NCI-H1694 (cell line): Measurements from ENCODE around the gene DOK7.

Experiments
- DNase-seq: peaks from one replicate; lab custom pipeline; 2025; lab: John Stamatoyannopoulos, UW

DOK7 gene

DNA sequence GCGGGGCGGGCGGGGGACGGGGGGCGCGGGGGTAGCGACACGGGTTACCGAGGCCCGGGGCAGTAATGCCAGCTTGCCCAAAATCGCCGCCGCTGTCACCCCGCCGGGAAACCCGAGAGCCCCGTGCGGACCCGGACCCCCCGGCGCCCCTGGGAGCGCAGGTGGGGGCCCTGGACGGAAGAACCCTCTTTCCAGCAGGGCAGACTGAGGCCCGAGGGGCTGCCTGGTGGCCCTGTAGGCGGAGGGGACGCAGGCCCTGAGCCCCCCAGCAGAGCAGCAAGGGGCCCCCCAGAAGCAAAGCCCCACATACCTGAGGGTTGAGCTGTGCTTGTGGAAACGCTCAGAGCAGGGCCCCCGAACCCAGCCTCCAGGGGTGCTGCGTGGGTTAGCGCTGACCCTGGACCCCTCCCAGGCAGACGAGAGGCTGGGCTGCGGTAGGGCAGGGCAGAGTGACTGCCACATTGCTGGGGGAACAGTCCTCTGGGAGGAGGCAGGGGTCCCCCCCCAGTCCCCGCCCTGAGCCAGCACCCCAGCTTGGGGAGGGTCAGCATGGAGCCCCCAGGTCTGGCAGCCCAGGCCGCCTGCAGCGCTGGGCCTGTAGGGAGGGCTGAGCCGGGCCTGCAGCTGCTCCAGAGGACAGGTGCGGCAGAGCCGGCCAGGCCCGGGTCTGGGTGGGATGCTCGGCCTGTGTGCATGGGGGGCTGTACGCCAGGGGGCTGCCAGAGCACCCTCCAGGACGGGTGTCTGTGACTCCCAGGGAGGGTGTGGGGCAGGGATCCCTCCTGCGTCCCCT is 646 bp downstream of the DOK7 start:
- DNase-seq = no peak

DNA sequence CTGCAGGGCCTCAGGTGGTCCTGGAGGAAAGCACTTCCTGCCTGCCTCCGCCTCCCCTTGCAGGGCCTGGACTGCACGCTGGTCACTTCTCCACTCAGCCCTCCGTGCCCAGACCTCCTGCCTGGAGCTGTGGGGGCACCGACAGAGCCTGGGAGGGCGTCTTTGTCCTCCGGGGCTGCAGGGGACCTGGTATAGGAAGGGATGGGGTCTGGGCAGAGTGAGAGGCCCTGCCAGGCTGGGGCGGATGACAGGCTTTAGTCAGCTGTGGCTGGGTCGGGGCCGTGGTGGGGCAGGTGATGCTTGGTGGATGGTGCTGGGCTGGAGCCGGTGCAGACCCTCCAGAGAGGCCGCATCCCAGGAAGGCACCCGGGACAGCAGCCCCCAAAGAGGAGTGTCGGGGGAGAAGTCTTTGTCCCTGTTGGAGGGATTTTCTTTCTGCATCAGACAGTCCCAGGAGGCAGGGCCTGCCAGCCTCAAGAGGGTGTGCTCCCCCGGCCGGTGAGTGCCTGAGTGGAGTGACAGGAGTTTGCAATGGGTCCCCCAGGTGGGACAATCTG is 1.3 kb downstream of the DOK7 start:
- no peak for DNase-seq

DNA sequence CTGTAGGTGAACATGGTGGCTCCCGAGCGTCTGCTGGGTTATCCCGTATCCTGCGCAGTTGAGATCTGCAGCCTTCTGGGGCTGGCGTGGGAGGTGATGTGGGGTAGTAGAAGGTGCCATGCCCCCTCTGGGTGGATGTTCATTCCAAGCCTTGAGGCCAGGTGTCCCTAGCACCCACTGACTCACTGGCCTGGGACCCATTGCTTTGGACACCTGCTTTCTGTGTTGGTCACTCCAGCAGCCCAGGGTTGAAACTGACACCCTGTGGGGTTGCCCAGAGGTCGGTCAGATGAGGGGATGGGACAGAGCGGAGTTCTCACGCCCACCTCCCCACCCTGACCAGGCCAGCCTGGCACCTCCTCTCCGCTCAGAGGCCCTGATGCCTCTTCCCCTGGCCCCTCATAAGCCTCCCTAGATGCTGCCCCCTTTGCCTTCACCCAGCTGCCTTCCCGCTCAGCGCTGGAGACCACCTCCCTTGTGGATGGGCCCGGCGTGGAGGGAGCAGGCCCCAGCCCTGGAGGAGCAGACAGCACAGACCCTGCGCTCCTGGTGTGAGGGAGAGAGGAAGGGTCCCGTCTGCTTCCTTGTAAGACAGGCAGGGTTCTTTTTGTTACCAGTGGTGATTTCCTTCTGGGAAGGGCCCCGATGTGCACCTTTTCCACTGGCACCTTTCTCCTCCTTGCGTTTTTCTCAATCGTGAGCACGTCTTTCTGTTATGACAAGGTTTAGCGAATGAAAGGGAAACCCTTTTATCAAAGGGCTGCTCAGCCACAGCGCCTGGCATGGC is 2.0 kb downstream of the DOK7 start:
- DNase-seq = no peak

DNA sequence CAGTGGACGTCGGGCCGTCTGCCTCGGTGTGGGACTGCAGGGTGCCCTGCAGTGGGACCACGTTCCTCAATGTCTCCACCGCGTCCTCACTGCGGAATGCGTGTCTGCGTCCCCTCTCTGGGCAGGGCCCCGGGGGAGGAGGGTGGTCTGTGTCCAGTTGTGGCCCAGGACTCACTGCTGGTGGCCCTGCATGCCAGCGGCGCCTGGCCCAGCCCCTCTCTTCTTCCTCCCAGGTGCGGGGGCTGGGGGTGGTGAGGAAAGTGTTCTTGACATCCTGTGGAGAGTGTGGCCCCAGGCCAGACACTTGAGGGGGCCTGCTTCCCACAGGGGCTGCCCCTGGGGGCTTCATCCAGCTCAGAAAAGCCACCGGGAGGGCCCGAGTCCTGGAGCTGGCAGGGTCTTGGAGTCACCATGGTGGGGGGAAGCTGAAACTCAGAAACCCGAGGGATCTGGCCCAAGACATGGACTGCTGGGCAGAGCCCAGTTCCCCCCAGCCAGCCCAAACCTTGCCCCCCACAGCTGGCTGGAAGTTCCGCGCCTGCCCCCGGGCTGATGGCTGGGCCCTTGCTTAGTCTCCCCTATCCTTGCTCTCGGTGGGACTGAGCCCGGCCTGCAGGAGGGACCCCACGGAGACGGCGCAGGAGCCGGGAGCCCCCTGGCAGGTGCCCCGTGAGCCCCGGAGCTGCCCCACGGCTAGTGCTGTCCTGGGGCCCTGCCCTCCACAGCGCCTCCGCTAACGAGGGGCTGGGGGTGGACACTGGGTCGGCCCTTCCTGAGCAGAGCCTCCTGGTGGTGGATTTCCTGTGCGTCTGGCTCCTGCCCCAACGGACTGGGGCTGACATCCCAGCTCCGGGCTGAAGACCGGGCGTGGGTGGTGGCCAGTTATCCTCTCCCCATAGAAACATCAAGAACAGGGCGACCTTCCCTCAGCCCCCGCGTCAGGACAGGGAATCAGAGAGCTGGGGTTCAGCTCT is 2.9 kb downstream of the DOK7 start:
- DNase-seq = no peak

DNA sequence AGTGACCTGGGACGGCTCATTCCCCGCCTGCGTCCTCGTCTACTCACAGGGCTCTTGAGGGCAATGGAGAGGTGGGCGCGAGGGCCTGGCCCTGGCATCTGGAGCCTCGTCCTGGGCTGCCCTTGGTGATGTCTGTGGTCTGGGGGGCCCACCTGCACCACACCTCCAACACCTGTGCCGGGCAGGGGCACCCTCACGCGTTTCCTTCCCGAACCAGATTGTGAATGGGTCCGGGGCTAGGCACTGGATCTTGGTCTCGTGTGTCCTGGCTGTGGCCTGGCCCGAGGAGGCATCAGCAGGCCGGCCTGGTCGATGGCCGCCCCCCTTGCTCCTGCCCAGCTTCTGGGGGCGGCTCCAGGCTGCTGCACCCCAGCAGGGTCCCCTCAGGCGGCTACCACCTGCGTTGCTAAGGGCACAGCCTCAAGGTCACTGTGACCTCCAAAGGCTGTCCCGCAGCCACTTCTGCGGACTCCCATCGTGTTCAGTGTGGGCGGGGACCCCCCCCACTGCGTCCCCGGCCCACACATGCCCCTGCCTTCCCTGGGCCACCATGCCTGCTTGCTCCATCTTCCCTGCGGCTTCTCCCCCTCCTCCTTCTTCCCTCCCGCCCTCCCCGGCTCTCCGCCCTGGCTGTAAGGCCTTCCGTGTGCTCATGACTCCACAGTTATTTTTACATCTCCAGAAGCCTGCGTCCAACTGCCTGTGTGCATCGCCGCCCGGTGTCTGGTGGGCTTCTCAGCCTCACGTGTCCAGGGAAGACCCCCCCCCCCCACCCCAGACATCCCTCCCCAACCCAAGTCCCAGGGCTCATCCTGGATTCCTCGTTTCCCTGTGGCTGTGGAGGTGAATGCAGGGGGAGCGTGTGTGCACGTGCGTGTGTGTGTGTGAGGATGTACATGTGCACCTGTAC is 3.8 kb downstream of the DOK7 start:
- DNase-seq = no peak

DNA sequence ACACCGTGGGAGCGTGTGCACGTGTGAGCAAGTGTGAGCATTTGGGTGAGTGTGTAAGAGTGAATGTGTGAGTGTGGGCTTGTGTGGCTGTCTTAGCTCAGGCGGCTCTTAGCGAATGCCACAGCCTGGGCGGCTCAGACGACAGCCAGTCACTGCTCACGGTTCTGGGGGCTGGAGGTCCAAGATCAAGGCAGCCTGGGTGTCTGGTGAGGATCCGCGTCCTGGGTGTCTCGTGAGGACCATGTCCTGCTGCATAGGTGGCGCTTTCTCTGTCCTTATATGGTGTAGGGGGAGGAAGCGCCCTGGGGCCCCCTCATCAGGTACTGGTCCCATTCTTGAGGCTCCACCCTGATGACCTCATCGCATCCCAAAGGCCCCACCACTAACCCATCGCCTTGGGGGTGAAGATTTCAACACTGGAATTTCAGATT is 4.5 kb downstream of the DOK7 start:
- no peak for DNase-seq

DNA sequence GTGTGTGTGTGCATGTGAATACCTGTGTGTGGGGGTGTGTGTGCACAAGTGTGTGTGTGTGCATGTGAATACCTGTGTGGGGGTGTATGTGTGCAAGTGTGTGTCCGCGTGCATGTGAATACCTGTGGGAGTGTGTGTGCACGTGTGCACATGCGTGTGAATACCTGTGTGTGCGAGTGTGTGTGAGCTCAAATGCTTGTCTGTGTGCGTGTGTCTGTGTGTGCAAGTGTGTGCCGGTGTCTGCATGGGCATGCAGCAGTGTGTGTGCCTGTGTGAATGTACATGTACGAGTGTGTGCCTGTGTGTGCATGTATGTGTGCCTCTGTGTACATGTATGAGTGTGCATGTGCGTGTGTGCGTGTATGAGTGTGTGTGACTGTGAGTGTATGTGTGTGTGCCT is 5.0 kb downstream of the DOK7 start:
- no peak for DNase-seq

DNA sequence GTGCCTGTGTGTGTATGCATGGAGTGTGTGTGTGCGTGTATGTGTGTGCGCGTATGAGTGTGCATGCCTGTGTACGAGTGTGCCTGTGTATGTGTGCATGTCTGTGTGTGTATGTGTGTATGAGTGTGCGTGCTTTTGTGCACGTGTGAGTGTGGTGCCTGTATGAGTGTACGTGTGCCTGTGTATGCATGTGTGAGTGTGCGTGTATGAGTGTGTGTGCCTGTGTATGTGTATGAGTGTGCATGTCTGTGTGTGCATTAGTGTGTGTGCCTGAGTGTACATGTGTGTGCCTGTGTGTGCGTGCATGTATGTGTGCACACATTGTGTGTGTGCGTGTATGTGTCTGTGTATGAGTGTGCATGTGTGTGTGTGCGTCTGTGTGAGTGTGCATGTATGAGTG is 5.7 kb downstream of the DOK7 start:
- no peak for DNase-seq

DNA sequence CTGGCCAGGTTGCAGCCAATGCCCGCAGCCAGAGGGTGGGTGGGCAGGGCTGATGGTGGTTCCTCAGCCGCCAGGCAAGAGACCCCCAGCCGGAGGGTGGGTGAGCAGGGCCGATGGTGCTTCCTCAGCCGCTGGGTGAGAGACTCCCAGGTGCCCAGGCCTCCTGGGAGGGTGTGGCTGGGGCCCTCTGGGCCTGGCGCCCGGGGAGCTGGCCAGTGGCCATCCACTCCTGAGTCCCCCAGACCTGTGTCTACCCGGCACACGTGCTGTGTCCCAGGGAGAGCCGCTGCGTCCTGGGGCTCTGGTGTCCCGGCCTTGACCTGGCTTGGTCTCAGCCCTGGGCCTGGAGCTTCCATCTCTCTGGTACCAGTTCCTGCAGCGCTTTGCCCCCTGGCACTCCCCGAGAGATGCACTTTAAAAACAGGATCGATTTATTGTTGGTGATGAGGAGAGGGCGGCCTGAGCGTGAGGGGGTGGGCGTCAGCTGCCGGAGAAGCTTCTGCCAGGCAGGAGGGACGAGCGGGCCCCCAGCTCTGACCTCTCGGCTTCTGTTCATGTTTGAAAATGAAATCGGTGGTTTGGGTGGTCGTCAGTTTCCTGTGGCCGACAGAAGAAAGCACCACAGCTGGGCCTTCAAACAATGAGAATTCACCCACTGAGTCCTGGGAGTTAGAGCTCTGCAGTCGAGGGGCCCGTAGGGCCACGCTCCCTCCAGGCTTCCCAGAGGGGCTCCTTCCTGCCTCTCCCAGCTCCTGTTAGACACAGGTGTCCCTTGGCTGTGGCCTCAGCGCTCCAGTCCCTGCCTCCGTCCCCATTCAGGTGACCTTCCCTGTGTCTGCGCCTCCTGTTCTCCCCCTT is 6.5 kb downstream of the DOK7 start:
- no peak for DNase-seq

DNA sequence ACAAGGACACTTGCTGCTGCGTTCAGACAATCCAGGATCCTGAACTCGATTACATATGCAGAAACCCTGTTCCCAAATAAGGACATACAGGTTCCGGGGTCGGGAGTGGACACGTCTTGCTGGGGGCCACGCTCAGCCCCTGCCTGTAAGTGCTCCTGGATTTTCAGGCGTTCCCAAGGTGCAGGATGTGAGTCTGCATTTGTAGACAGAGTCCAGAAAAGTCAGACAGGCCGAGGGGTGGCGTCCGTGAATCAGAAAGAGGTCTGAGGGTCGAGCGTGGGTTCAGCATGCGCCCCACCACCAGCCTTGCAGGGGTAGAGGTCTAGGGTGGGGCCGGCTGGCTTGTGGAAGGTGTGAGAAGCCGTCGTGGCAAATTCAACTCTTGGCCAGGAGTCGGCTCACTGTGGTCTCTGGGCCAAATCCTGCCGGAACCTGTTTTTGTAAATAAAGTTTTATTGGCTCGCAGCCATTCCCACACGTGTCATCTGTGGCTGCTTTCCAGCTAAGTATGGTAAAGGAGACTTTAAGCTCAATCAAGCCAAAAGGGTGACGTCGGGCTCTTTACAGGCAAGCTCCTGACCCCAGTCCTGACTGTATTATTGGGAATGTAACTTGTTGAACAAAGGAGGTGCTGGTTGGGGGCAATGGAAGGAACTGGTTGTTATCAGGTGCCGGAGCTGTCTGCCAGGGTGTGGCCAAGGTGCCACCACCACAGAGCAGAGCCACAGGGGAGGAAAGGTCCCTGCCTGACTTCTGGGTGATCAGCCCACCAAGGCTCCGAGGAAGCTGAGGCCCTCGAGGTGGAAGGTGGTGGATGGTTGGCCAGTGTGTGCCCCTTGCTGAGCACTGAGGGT is 7.4 kb downstream of the DOK7 start:
- no peak for DNase-seq

DNA sequence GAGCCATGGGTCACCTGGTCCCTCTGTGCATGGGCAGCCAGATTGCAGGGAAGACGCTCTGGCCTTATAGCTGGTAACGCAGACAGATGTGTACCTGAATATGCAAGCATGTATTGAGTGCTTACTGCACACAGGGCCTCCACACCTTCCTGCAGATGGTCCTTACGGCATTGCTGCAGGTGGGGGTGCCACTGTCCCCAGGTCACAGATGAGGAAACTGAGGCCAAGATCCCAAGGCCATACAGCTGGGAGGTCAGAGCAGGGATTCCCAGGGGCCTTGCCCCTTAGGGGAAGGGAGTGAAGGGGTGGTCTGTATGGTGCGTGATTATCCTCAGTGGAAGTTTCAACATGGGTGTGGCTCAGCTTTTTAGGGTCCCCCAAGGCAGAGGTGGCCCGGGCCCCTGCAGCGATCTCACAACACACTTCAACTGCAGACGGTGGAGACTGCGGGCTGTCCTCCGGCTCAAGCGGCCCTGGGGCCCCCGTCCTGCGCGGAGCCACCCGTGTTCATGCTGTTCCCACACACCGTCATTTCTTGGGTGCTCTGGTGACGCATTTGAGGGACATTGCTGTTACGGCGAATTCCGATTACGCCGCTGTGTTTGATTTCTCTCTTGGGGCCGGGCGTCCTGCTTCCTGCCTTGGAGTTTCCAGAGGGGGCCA is 8.1 kb downstream of the DOK7 start:
- DNase-seq = no peak

DNA sequence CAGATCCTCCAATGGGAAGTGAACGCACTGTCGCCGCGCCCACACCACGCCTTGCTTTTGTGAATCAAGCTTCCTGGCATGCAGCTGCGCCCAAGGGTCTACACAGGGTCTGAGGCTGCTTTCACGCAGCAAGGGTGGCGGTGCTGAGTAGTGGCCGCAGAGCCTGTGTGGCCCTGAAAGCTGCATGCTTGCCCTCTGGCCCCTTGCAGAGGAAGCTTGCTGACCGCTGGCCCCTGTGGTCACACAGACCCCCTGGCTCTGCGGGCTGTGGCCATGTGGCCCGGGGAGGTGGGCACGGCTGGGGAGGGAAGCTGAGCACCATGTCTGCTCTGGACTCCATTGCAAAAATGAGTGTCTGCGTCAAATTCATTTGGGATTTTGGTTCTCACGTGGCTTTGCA is 8.8 kb downstream of the DOK7 start:
- no peak for DNase-seq

DNA sequence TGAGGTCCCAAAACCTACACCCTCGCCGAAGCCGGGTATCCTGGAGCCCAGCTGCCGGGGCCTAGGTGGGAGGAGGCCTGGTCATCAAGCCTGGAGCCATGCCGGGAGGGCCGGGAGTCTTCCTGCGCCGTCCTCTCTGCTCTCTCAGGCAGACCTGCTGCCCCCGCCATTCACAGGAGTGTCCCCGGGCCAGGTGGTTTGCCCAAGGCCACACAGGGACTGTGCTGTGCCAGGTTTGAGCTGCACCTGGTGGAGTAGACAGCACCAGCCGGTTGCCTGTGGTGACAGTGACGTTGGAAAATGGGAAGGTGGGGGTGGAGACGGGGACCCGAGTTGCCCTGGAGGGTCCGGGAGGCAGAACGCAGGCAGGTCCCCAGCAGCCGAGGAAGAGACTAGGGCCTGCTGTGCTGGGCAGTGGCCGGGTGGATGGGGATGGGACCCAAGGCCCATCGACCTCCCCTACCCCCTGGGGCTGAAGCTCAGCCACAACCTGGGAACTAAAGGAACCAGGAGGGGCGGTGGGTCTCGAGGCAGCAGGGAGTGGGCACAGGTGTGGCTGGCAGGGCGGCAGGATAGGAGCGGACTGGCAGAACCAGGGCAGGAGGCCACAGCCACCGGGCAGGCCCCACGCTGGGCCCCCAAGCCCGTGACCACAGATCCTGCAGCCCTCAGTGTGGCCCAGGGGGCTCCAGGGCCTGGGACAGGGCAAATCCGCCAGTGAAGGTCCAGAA is 9.5 kb downstream of the DOK7 start:
- DNase-seq = no peak

DNA sequence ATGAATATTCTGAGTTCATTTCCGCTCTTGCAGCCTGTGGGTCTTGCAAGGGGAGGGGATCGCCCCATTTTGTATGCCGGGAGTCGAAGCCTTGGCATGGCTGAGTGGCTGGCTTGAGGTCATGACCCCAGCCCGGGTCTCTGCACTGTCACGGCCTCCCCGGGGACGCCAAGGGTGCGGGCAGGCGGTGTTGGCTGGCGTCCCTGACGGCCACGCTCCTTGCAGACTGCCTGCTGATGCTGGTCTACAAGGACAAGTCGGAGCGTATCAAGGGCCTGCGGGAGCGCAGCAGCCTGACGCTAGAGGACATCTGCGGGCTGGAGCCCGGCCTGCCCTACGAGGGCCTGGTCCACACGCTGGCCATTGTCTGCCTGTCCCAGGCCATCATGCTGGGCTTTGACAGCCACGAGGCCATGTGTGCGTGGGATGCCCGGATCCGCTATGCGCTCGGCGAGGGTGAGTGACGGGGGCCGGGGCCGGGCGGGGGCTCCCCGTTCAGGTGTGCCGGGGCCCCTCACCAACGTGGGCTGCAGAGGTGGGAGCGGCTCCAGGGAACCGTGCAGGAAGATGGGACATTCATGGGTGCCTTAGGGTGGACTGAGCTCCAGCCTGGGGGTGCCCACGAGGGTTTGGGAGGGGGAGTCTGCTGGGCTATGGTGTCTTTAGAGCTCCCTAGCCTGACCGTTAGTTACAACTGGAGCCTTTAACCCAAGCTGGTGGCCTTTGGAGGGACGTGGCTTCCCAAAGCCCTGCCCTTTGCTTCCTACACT is 10.3 kb downstream of the DOK7 start:
- DNase-seq = no peak

DNA sequence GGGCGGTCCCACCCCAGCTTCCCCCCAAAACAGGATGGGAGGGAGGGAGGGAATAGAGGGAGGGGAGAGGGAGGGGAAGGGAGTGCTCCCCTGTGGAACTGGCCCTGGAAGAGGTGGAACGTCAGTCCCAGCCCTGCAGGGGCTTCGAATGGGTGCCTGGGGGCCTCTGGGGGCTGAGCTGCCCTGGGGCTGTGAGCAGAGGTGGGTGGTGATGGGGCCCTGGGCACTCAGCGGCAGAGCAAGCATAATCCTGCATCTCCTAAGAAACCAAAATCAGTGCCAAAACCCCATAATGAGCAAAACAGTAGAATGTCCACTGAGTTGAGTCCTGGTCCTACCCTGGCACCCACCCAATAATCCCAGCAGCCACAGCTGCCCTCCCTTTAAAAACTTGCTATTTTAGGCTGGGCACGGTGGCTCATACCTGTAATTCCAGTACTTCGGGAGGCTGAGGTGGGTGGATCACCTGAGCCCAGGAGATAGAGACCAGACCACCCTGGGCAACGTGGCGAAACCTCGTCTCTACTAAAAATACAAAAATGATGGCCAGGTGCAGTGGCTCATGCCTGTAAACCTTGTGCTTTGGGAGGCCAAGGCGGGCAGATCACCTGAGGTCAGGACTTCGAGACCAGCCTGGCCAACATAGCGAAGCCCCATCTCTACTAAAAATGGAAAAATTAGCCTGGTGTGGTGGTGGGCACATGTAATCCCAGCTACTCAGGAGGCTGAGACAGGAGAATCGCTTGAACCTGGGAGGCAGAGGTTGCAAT is 11.1 kb downstream of the DOK7 start:
- DNase-seq = no peak

DNA sequence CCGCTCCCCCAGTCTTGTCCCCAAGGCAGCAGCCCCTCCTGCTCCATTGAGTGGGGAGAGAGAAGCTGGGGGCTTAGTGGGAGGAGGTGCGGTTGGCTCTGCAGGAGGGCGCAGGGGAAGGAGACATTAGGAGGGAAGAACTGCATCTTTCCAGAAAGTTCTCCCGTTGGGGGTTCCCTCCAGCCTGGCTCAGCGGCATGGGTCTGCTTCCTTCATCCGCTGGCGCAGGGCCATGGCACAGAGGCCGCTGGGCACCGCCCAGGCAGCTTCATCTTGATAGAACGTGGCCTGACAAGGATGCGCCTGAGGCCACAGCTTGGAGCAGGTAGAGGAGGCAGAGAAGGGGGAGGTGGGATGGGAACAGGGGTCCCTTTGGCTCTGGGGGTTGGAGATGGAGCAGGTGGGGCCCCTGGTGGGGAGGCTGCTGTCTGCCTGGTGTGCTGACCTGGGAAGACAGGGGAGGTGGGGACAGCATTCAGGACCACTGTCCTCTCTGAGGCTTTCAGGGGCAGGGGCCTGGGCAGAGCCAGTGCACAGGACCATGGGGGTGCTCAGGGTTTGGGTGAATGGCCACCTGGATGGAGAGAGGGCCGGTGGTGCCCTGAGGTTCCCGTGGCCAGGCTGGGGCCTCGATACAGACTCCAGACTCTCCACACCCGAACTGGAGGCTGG is 12.1 kb downstream of the DOK7 start:
- no peak for DNase-seq
